Fibroblast of the aortic adventitia (primary cell): Measurements from ENCODE around the gene TLK1. TPM values are rescaled to one million over a fixed set of nuclear protein-coding genes. Genes with fewer than 3 reads are reported as not detected.
"Not testable (repeated sequence)": the region's sequence is repeated elsewhere in the genome, so short reads cannot be mapped to it uniquely, and the experiment has no call there.

ENCODE experiments used
- DNase-seq: peaks from one replicate; pipeline ENCODE4 v3.0.0-alpha.2; 2010; ENCODE audit warnings: low read depth
- H3K4me3 ChIP-seq: 2 replicates; pipeline ENCODE4 v1.5.1; 2011; ENCODE audit warnings: low read depth, mild to moderate bottlenecking, control low read depth, low read length, moderate library complexity
- CTCF ChIP-seq: IDR thresholded peaks from 2 replicates; pipeline ENCODE4 v1.5.1; 2011; ENCODE audit warnings: mild to moderate bottlenecking, low read length, control low read depth, inconsistent platforms; ENCODE audit not compliant: insufficient read depth
- total RNA-seq: library from RNA; depleted of rRNA; stranded (reverse); fragments of >200 nt; gene quantifications from 2 replicates; pipeline ENCODE4 v1.2.3, GENCODE V29; 2012; ENCODE audit warnings: low replicate concordance

The TLK1 gene
- total RNA-seq, 1 donor = 28.1 TPM

DNA sequence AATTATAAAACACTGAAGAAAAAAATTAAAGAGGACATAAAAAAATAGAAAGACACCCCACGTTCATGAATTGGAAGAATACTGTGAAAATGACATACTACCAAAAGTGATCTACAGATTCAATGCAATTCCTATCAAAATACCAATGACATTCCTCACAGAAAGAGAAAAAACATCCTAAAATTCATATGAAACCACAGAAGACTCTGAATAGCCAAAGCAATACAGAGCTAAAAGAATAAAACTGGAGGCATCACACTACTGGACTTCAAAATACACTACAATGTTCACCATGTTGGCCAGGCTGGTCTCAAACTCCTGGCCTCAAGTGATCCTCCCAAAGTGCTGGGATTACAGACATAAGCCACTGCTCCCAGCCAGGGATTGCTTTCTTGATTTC, 56.3 kb downstream of the TLK1 start:
- TF ChIP-seq CTCF = no peak
- no peak for DNase-seq
- H3K4me3 ChIP-seq = no peak overlapping the region

DNA sequence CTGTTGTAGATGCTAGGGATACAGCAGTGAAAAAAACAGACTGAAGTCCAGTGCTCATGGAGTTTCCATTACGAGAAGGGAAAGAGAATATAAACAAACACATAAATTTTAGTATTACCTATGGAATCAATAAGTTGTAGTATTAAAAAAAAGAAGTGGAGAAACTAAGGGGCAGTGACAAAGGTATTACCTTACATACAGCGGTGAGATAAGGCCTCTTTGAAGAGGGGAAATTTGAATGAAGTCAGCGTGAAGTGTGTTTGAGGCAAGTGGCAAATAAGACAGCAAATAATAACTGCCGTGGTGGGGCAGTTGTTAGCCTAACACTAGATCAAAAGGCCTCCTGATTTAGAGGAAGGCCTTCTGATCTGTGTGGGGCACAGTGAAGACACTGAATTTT, 57.9 kb downstream of the TLK1 start:
- no peak for DNase-seq
- TF ChIP-seq CTCF = no peak

GRCh38 chr2:171100370-171100769, 60.3 kb downstream of the TLK1 start:
- no peak for DNase-seq
- H3K4me3 ChIP-seq = no peak overlapping the region
- no peak for TF ChIP-seq CTCF

More for the DNA sequence above, 57.9 kb downstream of the TLK1 start:
- no peak overlapping the region for H3K4me3 ChIP-seq

DNA sequence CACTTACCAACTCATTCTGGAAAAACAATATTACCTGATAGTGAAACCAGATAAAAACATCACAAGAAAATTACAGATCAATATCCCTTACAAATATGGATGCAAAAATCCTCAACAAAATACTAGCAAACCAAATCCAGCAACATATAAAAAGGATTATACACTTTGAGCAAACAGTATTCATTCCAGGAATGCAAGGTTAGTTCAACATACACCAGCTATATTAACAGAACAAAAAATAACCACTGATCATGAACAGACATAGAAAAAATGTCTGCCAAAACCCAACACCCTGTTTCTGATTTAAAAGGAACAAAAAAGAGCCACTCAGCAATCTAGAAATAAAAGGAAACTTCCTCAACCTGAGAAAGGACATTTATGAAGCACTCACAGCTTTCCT, 62.1 kb downstream of the TLK1 start:
- no peak overlapping the region for H3K4me3 ChIP-seq
- TF ChIP-seq CTCF = no peak
- DNase-seq = no peak

DNA sequence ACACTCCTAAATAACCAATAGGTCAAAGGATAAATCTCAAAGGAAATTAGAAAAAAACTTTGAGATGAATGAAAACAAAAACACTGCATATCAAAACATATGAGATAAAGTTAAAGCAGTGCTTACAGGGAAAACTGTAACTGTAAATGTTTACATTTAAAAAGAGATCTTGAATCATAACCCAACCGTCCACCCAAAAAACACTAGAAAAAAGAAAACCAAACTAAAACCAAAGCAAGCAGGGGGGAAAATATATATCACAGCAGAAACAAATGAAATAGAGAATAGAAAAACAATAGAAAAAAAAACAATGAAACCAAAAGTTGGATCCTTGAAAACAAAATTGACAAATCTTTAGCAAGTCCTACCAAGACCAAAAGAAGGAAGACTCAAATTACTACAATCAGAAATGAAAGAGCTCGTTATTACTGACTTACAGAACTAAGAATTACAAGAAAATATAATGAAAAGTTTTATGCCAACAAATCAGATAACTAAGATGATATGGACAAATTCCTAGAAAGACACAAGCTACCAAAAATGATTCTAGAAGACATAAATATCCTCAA, 65.6 kb downstream of the TLK1 start:
- no peak overlapping the region for H3K4me3 ChIP-seq
- no peak for DNase-seq
- TF ChIP-seq CTCF = no peak

DNA sequence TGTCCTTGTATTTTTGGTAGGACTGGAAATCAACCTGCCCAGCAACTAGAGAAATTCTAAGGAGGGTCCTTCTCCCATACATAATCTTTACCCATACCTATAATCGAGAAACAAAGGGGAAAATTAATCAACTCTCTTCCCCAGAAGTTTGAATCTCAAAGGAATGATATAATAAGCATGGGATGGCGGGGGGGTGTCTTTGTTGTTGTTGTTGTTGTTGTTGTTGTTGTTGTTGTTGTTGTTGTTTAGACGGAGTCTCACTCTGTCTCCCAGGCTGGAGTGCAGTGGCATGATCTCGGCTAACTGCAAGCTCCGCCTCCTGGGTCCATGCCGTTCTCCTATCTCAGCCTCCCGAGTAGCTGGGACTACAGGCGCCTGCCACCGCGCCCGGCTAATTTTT, 69.2 kb downstream of the TLK1 start:
- DNase-seq, H3K4me3 ChIP-seq: not testable (repeated sequence)

DNA sequence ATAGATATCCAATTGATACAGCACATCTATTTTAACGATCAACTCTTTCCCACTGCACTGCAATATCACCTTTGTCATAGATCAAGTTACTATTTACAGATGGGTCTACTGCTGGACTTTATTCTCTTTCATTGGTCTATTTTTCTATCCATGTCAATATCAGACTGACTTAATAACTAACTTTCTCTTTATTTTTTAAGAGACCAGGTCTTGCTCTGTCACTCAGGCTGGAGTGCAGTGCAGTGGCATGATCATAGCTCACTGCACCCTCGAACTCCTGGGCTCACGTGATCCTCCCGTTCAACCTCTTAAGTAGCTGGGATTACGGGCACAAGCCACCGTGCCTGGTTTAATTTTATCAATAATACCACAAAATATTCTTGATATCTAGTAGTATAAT, 71.2 kb downstream of the TLK1 start:
- no peak overlapping the region for H3K4me3 ChIP-seq
- DNase-seq = no peak
- TF ChIP-seq CTCF = no peak
